Activated CD8-positive, alpha-beta T cell treated with anti-CD3 and anti-CD28 coated beads for 36 hours (primary cell): ENCODE data around the gene NFASC. TPM values are rescaled to one million over a fixed set of nuclear protein-coding genes. Genes with fewer than 3 reads are reported as not detected.

ENCODE experiments used
- ATAC-seq: fragments of 200-7000 bp; cut with Tn5 transposase; one replicate; pipeline ENCODE4 v1.10.0; 2021; ENCODE audit warnings: mild to moderate bottlenecking, moderate library complexity
- CTCF ChIA-PET: fragments of 350-600 bp; sonication (Branson Sonifier 250); formaldehyde crosslinking; loops from one replicate; lab custom pipeline; 2021; ENCODE audit warnings: antibody characterized with exemption; lab: Charles Lee
- POLR2A ChIA-PET: fragments of 350-600 bp; sonication (Branson Sonifier 250); formaldehyde crosslinking; loops from one replicate; lab custom pipeline; 2021; ENCODE audit warnings: antibody characterized with exemption; lab: Charles Lee
- DNase-seq: peaks from one replicate; pipeline ENCODE4 v3.0.0-alpha.2; 2020
- H3K27ac Mint-ChIP-seq: one replicate; pipeline ENCODE4 v1.8.0; 2021; ENCODE audit warnings: mild to moderate bottlenecking, mixed read lengths
- H3K27me3 Mint-ChIP-seq: one replicate; pipeline ENCODE4 v1.8.0; 2021; ENCODE audit warnings: mixed read lengths
- H3K36me3 Mint-ChIP-seq: one replicate; pipeline ENCODE4 v1.8.0; 2021; ENCODE audit warnings: low read depth, mixed read lengths
- H3K4me1 Mint-ChIP-seq: one replicate; pipeline ENCODE4 v1.8.0; 2021; ENCODE audit warnings: low read depth, mixed read lengths
- H3K4me3 Mint-ChIP-seq: one replicate; pipeline ENCODE4 v1.8.0; 2021; ENCODE audit warnings: mild to moderate bottlenecking, moderate library complexity, mixed read lengths
- H3K9me3 Mint-ChIP-seq: one replicate; pipeline ENCODE4 v1.8.0; 2021; ENCODE audit warnings: mixed read lengths
- CTCF ChIP-seq: fragments of 200-600 bp; IDR thresholded peaks from one replicate; pipeline ENCODE4 v1.8.0; 2022; ENCODE audit warnings: antibody characterized with exemption, mild to moderate bottlenecking
- intact Hi-C: fragments of 100-400 bp; cut with micrococcal nuclease; formaldehyde crosslinking; loops from one replicate; pipeline ENCODE4 v1.10.0; 2022
- total RNA-seq, 2 experiments: library from RNA; stranded (reverse); gene quantifications; one replicate each; pipeline ENCODE4 v1.2.3, GENCODE V29; 2021

Gene NFASC
- total RNA-seq, 2 experiments from 2014 or later = not detected

DNA sequence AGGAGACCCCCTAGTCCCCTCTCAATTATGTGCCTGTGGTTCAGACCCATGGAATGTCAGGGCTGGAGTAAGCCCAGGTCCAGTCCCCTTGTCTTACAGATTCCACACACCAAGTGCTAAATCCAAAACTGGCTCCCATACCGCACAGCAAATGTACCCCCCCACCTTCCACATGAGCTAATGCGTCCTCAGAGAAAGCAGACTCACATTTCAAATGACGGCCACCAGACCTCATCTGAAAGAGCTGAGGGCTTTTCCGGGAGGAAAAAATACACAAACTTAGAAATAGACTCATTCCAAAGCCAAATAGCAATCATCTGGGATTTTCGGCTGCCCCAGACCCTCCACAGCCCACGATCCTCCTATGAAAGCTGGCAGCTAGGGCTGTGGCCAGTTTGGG is 159.6 kb downstream of the NFASC start:
- POLR2A ChIA-PET = no interaction called here
- Mint-ChIP-seq H3K36me3 (no peaks in the 10 kb centered on the region), H3K4me3 (no peak overlapping the region), H3K27me3 (no peaks in the 10 kb centered on the region), H3K9me3 (no peaks in the 10 kb centered on the region), H3K27ac (no peak overlapping the region), H3K4me1 (no peaks in the 10 kb centered on the region)
- no peak for DNase-seq
- intact Hi-C loops = no loop called here
- CTCF ChIA-PET = interaction anchor here (1.3 to 3.9 kb wide), 4 partner anchors 9 to 41 kb away, joined by 3 to 15 read pairs (median 5); no protein-coding TSS in a partner anchor
- TF ChIP-seq CTCF = no peak
- no peak for ATAC-seq

GRCh38 chr1:205030896-205031295 is 160.2 kb downstream of the NFASC start:
- no peak for ATAC-seq

GRCh38 chr1:205032508-205032907 is 161.8 kb downstream of the NFASC start:
- Mint-ChIP-seq H3K27me3 (no peaks in the 10 kb centered on the region), H3K9me3 (no peaks in the 10 kb centered on the region), H3K4me3 (no peak overlapping the region), H3K36me3 (no peaks in the 10 kb centered on the region), H3K27ac (no peak overlapping the region), H3K4me1 (no peaks in the 10 kb centered on the region)
- DNase-seq (no peak), ATAC-seq (no peak)
- intact Hi-C loops = no loop called here
- TF ChIP-seq CTCF = no peak
- ChIA-PET POLR2A (no interaction called here), CTCF (no interaction called here)

More at GRCh38 chr1:205030896-205031295, 160.2 kb downstream of the NFASC start:
- Mint-ChIP-seq H3K36me3 (no peaks in the 10 kb centered on the region), H3K27me3 (no peaks in the 10 kb centered on the region), H3K27ac (no peak overlapping the region), H3K4me3 (no peak overlapping the region), H3K4me1 (no peaks in the 10 kb centered on the region), H3K9me3 (no peaks in the 10 kb centered on the region)
- ChIA-PET CTCF (interaction anchor here (1.3 to 3.9 kb wide), 3 partner anchors 16 to 42 kb away, joined by 3 to 15 read pairs (median 7); no protein-coding TSS in a partner anchor), POLR2A (no interaction called here)
- no peak for DNase-seq
- intact Hi-C loops = no loop called here
- TF ChIP-seq CTCF = no peak

GRCh38 chr1:205037539-205037938 is 166.9 kb downstream of the NFASC start:
- POLR2A ChIA-PET = no interaction called here
- DNase-seq (no peak), ATAC-seq (no peak)
- H3K36me3 Mint-ChIP-seq = no peaks in the 10 kb centered on the region
- no peak overlapping the region for H3K4me3 Mint-ChIP-seq
- no peak overlapping the region for H3K27ac Mint-ChIP-seq
- H3K27me3 Mint-ChIP-seq = peaks cover 17% of the 10 kb centered on the region
- no peak for TF ChIP-seq CTCF
- H3K4me1 Mint-ChIP-seq = no peaks in the 10 kb centered on the region
- CTCF ChIA-PET = interaction anchor here (1.4 to 1.5 kb wide), 2 partner anchors 24 to 219 kb away, joined by 3 to 9 read pairs; no protein-coding TSS in a partner anchor
- intact Hi-C loops = no loop called here
- H3K9me3 Mint-ChIP-seq = no peaks in the 10 kb centered on the region

DNA sequence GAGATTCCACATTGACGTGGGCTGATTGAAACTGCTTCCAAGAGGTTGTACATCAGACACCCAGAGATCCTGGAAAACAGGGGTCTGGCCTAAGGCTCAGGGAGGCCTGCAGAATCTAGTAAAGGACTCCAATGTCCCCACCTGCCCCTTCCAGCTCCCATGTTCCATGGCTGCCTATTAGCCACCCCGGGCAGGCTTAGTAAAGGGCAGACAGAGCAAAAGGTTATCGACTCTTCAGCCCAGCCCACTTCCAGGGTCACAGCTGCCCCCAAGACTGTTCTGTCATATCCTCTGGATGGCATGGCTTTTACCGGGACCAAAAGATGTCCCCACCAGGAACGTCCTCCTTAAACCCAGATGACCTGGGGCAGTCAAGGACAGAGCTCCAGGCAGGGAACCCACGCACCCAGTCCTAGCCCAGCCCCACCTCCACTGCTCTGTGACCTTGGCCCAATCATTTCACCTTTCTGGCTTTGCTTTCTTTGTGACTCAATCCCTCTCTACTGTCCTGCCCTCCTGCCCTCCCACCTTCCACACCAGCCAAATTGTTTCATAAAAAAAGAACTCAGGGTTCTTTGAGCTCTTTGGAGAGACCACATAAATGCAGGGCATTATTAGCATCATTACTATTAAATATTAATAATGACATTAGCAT is 167.6 kb downstream of the NFASC start:
- intact Hi-C loops = no loop called here
- POLR2A ChIA-PET = interaction anchor here (0.6 kb wide), 1 partner anchor 13 kb away, joined by 3 read pairs; no protein-coding TSS in a partner anchor
- no peak overlapping the region for H3K27ac Mint-ChIP-seq
- H3K4me1 Mint-ChIP-seq = no peaks in the 10 kb centered on the region
- CTCF ChIA-PET = interaction anchor here (1.1 to 1.5 kb wide), 2 partner anchors 23 kb away, joined by 3 to 9 read pairs; no protein-coding TSS in a partner anchor
- no peaks in the 10 kb centered on the region for H3K36me3 Mint-ChIP-seq
- ATAC-seq (no peak), DNase-seq (no peak)
- H3K4me3 Mint-ChIP-seq = no peak overlapping the region
- peaks cover 19% of the 10 kb centered on the region for H3K27me3 Mint-ChIP-seq
- no peaks in the 10 kb centered on the region for H3K9me3 Mint-ChIP-seq
- no peak for TF ChIP-seq CTCF
